Measurements from ENCODE around the gene CDK5R2. TPM values are rescaled to one million over a fixed set of nuclear protein-coding genes. Genes with fewer than 3 reads are reported as not detected.
A peak's percentile ranks its signal among the peaks of the same experiment; 100 is the strongest.

The CDK5R2 gene
- total and polyA plus RNA-seq, 8 donors = 0.13 to 0.30 (median 0.17) TPM; not detected in 2

DNA sequence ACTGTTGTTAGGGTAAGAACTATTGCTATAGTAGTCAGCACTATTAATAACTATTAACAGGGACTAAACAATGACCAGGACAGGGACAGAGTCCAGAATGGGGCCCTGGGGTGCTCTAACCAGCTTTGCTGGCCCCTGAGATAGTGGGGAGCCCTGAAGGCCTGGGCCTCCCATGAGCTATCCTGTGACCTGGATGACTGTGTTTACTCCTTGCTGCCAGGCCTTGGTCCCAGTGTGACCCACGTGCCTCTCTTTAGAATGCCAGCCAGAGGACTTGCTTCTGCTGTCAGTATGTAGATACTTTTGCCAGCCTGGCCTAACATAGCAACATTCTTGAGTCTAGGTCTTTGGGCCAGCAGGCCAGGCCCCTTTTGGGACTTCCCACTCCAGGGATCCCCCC is 11.4 kb downstream of the CDK5R2 start:
- Histone ChIP-seq H3K4me1 (no peaks in the 10 kb centered on the region), H3K27me3 (peaks cover 6 to 88% of the 10 kb centered on the region in 2 donors), H3K36me3 (no peaks in the 10 kb centered on the region), H3K4me3 (no peak overlapping the region), H3K27ac (no peak overlapping the region), H3K9me3 (no peaks in the 10 kb centered on the region)
- TF ChIP-seq, protein P1, sequence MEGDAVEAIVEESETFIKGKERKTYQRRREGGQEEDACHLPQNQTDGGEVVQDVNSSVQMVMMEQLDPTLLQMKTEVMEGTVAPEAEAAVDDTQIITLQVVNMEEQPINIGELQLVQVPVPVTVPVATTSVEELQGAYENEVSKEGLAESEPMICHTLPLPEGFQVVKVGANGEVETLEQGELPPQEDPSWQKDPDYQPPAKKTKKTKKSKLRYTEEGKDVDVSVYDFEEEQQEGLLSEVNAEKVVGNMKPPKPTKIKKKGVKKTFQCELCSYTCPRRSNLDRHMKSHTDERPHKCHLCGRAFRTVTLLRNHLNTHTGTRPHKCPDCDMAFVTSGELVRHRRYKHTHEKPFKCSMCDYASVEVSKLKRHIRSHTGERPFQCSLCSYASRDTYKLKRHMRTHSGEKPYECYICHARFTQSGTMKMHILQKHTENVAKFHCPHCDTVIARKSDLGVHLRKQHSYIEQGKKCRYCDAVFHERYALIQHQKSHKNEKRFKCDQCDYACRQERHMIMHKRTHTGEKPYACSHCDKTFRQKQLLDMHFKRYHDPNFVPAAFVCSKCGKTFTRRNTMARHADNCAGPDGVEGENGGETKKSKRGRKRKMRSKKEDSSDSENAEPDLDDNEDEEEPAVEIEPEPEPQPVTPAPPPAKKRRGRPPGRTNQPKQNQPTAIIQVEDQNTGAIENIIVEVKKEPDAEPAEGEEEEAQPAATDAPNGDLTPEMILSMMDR (IDR thresholded peaks at IDR 0.05) = no peak
- intact Hi-C loops (cut with DNase I) = no loop called here
- ATAC-seq = no peak
- DNase-seq = no peak

GRCh38 chr2:218975060-218975777 is 15.8 kb downstream of the CDK5R2 start:
- no peak for ATAC-seq
- Histone ChIP-seq H3K27me3 (peaks cover 20 to 94% of the 10 kb centered on the region in 2 donors), H3K36me3 (no peaks in the 10 kb centered on the region), H3K27ac (no peak overlapping the region), H3K4me1 (peaks cover 4 to 6% of the 10 kb centered on the region in 2 donors), H3K4me3 (no peak overlapping the region), H3K9me3 (no peaks in the 10 kb centered on the region)
- intact Hi-C loops (cut with DNase I) = no loop called here
- TF ChIP-seq, protein P1 (IDR thresholded peaks at IDR 0.05) = no peak
- no peak for DNase-seq

- H3K9me3 ChIP-seq = no peaks in the 10 kb centered on the region
- peaks cover 59 to 100% of the 10 kb centered on the region in 2 donors for H3K27me3 ChIP-seq
- H3K27ac ChIP-seq = no peak overlapping the region
- TF ChIP-seq, protein P1 (IDR thresholded peaks at IDR 0.05) = peak; percentile 88 to 92
- no peaks in the 10 kb centered on the region for H3K36me3 ChIP-seq
- peak; percentile 96 for ATAC-seq
- no peak overlapping the region for H3K4me3 ChIP-seq
- intact Hi-C loops (cut with DNase I) = no loop called here
- peaks cover 14 to 42% of the 10 kb centered on the region in 2 donors for H3K4me1 ChIP-seq
- DNase-seq = peak; percentile 68 to 94 (median 76)
These were observed 20.6 kb downstream of the CDK5R2 start for GRCh38 chr2:218979846-218980734.

- ATAC-seq (no peak), DNase-seq (no peak)
- H3K9me3 ChIP-seq = no peaks in the 10 kb centered on the region
- H3K27ac ChIP-seq = no peak overlapping the region
- TF ChIP-seq, protein P1 (IDR thresholded peaks at IDR 0.05) = no peak
- H3K4me3 ChIP-seq = no peak overlapping the region
- H3K36me3 ChIP-seq = no peaks in the 10 kb centered on the region
- H3K27me3 ChIP-seq = peaks cover 67 to 100% of the 10 kb centered on the region in 2 donors
- H3K4me1 ChIP-seq = peaks cover 14 to 46% of the 10 kb centered on the region in 2 donors
- intact Hi-C loops (cut with DNase I) = no loop called here
These were observed 21.4 kb downstream of the CDK5R2 start for GRCh38 chr2:218980735-218981389.

All from left lung (tissue), 10 donors.